ENCODE data around the gene IL4I1. TPM values are rescaled to one million over a fixed set of nuclear protein-coding genes. Genes with fewer than 3 reads are reported as not detected.

The IL4I1 gene
- total and polyA plus RNA-seq, 2 of the 4 experiments (the other 2 are of a cell fraction) = 0.31 to 0.36 TPM

Small RNA genes within 50 kb of the gene (microRNA-seq; reads per million reads assigned to microRNA genes)
- 1.0 to 2.9 reads per million in 2 experiments for gene MIR4749 (ENCODE audit: insufficient read depth in 1 of 2, insufficient read length in 1 of 2, unreplicated experiment in 1 of 2)
- not detected for gene MIR4750 (ENCODE audit: unreplicated experiment)

Small RNA genes within 50 kb of the gene (small RNA-seq; reads per million reads assigned to genes)
- gene MIR4749 = 0 reads per million in 5 experiments

Other genes with a start within 250 kb of the IL4I1 start
- gene IRF3, start 231.0 kb downstream of the IL4I1 start, total RNA-seq (2012; rRNA removed) = 37.2 and 39.6 TPM in 2 replicates
- 65.2 and 95.9 TPM in 2 replicates for gene IRF3, start 231.0 kb downstream of the IL4I1 start, polyA plus RNA-seq (2012; rRNA removed)
- gene BCL2L12, start 231.0 kb downstream of the IL4I1 start, total RNA-seq (2012; rRNA removed) = 3.9 and 4.7 TPM in 2 replicates
- 32.6 and 51.4 TPM in 2 replicates for gene BCL2L12, start 231.0 kb downstream of the IL4I1 start, polyA plus RNA-seq (2012; rRNA removed)
- 672 and 840 TPM in 2 replicates for gene PRMT1, start 219.6 kb downstream of the IL4I1 start, total RNA-seq (2012; rRNA removed)
- 497 and 529 TPM in 2 replicates for gene PRMT1, start 219.6 kb downstream of the IL4I1 start, polyA plus RNA-seq (2012; rRNA removed)
- 0.18 and 0.28 TPM in 2 replicates for gene ADM5, start 207.3 kb downstream of the IL4I1 start, total RNA-seq (2012; rRNA removed)
- 0.99 and 1.7 TPM in 2 replicates for gene ADM5, start 207.3 kb downstream of the IL4I1 start, polyA plus RNA-seq (2012; rRNA removed)
- 14.2 and 14.7 TPM in 2 replicates for gene CPT1C, start 205.8 kb downstream of the IL4I1 start, total RNA-seq (2012; rRNA removed)
- 53.1 and 56.1 TPM in 2 replicates for gene CPT1C, start 205.8 kb downstream of the IL4I1 start, polyA plus RNA-seq (2012; rRNA removed)
- gene TSKS, start 133.6 kb downstream of the IL4I1 start, total RNA-seq (2012; rRNA removed) = not detected in 2 replicates
- gene TSKS, start 133.6 kb downstream of the IL4I1 start, polyA plus RNA-seq (2012; rRNA removed) = 0.10 TPM in 1 of 2 replicates, not detected in the other
- gene AP2A1, start 129.9 kb downstream of the IL4I1 start, total RNA-seq (2012; rRNA removed) = 40.7 and 41.4 TPM in 2 replicates
- gene AP2A1, start 129.9 kb downstream of the IL4I1 start, polyA plus RNA-seq (2012; rRNA removed) = 122 and 136 TPM in 2 replicates
- 10.6 and 14.3 TPM in 2 replicates for gene FUZ, start 83.6 kb downstream of the IL4I1 start, total RNA-seq (2012; rRNA removed)
- 10.4 and 12.1 TPM in 2 replicates for gene FUZ, start 83.6 kb downstream of the IL4I1 start, polyA plus RNA-seq (2012; rRNA removed)
- 4.7 and 5.3 TPM in 2 replicates for gene MED25, start 78.6 kb downstream of the IL4I1 start, total RNA-seq (2012; rRNA removed)
- gene MED25, start 78.6 kb downstream of the IL4I1 start, polyA plus RNA-seq (2012; rRNA removed) = 37.0 and 38.5 TPM in 2 replicates
- gene PTOV1, start 45.7 kb downstream of the IL4I1 start, total RNA-seq (2012; rRNA removed) = 34.4 and 36.1 TPM in 2 replicates
- 106 and 107 TPM in 2 replicates for gene PTOV1, start 45.7 kb downstream of the IL4I1 start, polyA plus RNA-seq (2012; rRNA removed)
- gene PNKP, start 29.3 kb downstream of the IL4I1 start, total RNA-seq (2012; rRNA removed) = 10.6 and 14.2 TPM in 2 replicates
- 25.0 and 33.0 TPM in 2 replicates for gene PNKP, start 29.3 kb downstream of the IL4I1 start, polyA plus RNA-seq (2012; rRNA removed)
- gene AKT1S1, start 19.5 kb downstream of the IL4I1 start, total RNA-seq (2012; rRNA removed) = 3.6 and 5.0 TPM in 2 replicates
- gene AKT1S1, start 19.5 kb downstream of the IL4I1 start, polyA plus RNA-seq (2012; rRNA removed) = 54.4 and 68.7 TPM in 2 replicates
- gene TBC1D17, start 19.2 kb downstream of the IL4I1 start, total RNA-seq (2012; rRNA removed) = 1.1 and 1.4 TPM in 2 replicates
- gene TBC1D17, start 19.2 kb downstream of the IL4I1 start, polyA plus RNA-seq (2012; rRNA removed) = 26.8 and 27.8 TPM in 2 replicates
- 2.7 and 3.3 TPM in 2 replicates for gene ATF5, start 32.3 kb upstream of the IL4I1 start, total RNA-seq (2012; rRNA removed)
- 13.3 and 15.7 TPM in 2 replicates for gene ATF5, start 32.3 kb upstream of the IL4I1 start, polyA plus RNA-seq (2012; rRNA removed)
- 21.3 and 26.4 TPM in 2 replicates for gene NUP62, start 32.6 kb upstream of the IL4I1 start, total RNA-seq (2012; rRNA removed)
- gene NUP62, start 32.6 kb upstream of the IL4I1 start, polyA plus RNA-seq (2012; rRNA removed) = 29.7 and 32.4 TPM in 2 replicates
- gene SIGLEC11, start 64.3 kb upstream of the IL4I1 start, total RNA-seq (2012; rRNA removed) = not detected in 2 replicates
- not detected in 2 replicates for gene SIGLEC11, start 64.3 kb upstream of the IL4I1 start, polyA plus RNA-seq (2012; rRNA removed)
- 20.6 and 28.7 TPM in 2 replicates for gene VRK3, start 128.5 kb upstream of the IL4I1 start, total RNA-seq (2012; rRNA removed)
- gene VRK3, start 128.5 kb upstream of the IL4I1 start, polyA plus RNA-seq (2012; rRNA removed) = 27.9 and 35.8 TPM in 2 replicates
- gene ZNF473, start 129.1 kb upstream of the IL4I1 start, total RNA-seq (2012; rRNA removed) = 10.8 and 13.3 TPM in 2 replicates
- 3.6 and 4.5 TPM in 2 replicates for gene ZNF473, start 129.1 kb upstream of the IL4I1 start, polyA plus RNA-seq (2012; rRNA removed)